Glutamatergic neuron (in vitro differentiated cells): Measurements from ENCODE around the gene CFAP99. TPM values are rescaled to one million over a fixed set of nuclear protein-coding genes. Genes with fewer than 3 reads are reported as not detected.
"Not testable (repeated sequence)": the region's sequence is repeated elsewhere in the genome, so short reads cannot be mapped to it uniquely, and the experiment has no call there.

Experiments
- DNase-seq: peaks from one replicate; pipeline ENCODE4 v3.0.0; 2022
- H3K27ac Mint-ChIP-seq: one replicate; pipeline ENCODE4 v1.8.0; 2020; ENCODE audit warnings: mild to moderate bottlenecking, mixed read lengths, inconsistent platforms; ENCODE audit not compliant: unreplicated experiment
- H3K27me3 Mint-ChIP-seq: one replicate; pipeline ENCODE4 v1.8.0; 2020; ENCODE audit warnings: mild to moderate bottlenecking, moderate library complexity, mixed read lengths, inconsistent platforms; ENCODE audit not compliant: unreplicated experiment
- H3K36me3 Mint-ChIP-seq: one replicate; pipeline ENCODE4 v1.8.0; 2020; ENCODE audit warnings: mild to moderate bottlenecking, mixed read lengths, inconsistent platforms; ENCODE audit not compliant: unreplicated experiment
- H3K4me1 Mint-ChIP-seq: one replicate; pipeline ENCODE4 v1.8.0; 2020; ENCODE audit warnings: mild to moderate bottlenecking, low read depth, mixed read lengths, inconsistent platforms; ENCODE audit not compliant: unreplicated experiment
- H3K4me3 Mint-ChIP-seq: one replicate; pipeline ENCODE4 v1.8.0; 2020; ENCODE audit warnings: mild to moderate bottlenecking, mixed read lengths, inconsistent platforms; ENCODE audit not compliant: unreplicated experiment
- H3K9me3 Mint-ChIP-seq: one replicate; pipeline ENCODE4 v1.8.0; 2020; ENCODE audit warnings: mild to moderate bottlenecking, moderate library complexity, mixed read lengths, inconsistent platforms; ENCODE audit not compliant: unreplicated experiment
- CTCF ChIP-seq: fragments of 200-600 bp; sonication (generic); IDR thresholded peaks from one replicate; pipeline ENCODE4 v1.5.0; 2021; ENCODE audit not compliant: partially characterized antibody, unreplicated experiment
- total RNA-seq: library from RNA; stranded (reverse); fragmentation: NEBNext Ultra II Directional; extraction: Animal tissue kit (Norgen Biotek cat#: 25700); gene quantifications from one replicate; pipeline ENCODE4 v1.2.1, GENCODE V29; 2021; ENCODE audit not compliant: unreplicated experiment

CFAP99 gene
- total RNA-seq, 1 donor from 2014 or later = not detected

- H3K4me3 Mint-ChIP-seq = no peak overlapping the region
- peaks cover 15% of the 10 kb centered on the region for H3K27me3 Mint-ChIP-seq
- no peak overlapping the region for H3K27ac Mint-ChIP-seq
- no peaks in the 10 kb centered on the region for H3K4me1 Mint-ChIP-seq
- H3K36me3 Mint-ChIP-seq = peaks cover 25% of the 10 kb centered on the region
- TF ChIP-seq CTCF = no peak
- peaks cover 20% of the 10 kb centered on the region for H3K9me3 Mint-ChIP-seq
- no peak for DNase-seq
These were observed 45.2 kb upstream of the CFAP99 start for GRCh38 chr4:2373532-2373931.

DNA sequence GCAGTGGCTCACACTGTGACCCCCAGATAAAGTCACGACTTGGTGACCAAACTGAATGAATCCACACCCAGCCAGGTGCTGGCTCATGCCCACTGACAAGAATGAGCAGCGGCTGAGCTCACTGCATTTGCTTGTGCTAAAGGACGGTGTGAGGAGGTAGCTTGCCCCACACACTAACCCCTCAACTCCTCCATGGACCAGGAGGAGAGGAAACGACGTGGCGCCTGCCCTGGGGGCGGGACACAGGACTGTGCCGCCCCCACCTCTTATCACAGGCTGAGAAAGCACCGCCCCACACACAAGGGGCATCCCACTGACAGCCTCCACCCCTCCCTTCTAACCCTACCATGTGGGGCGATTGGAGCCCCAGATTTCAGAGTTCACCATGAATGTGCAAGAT, 43.3 kb upstream of the CFAP99 start:
- Mint-ChIP-seq H3K36me3 (peaks cover 15% of the 10 kb centered on the region), H3K27me3 (peaks cover 9% of the 10 kb centered on the region), H3K4me3 (no peak overlapping the region), H3K4me1 (no peaks in the 10 kb centered on the region), H3K27ac (no peak overlapping the region), H3K9me3 (peaks cover 18% of the 10 kb centered on the region)
- DNase-seq = no peak
- no peak for TF ChIP-seq CTCF

- Mint-ChIP-seq H3K9me3 (peaks cover 12% of the 10 kb centered on the region), H3K27me3 (peaks cover 7% of the 10 kb centered on the region)
These were observed 41.5 kb upstream of the CFAP99 start for GRCh38 chr4:2377241-2377640.

DNA sequence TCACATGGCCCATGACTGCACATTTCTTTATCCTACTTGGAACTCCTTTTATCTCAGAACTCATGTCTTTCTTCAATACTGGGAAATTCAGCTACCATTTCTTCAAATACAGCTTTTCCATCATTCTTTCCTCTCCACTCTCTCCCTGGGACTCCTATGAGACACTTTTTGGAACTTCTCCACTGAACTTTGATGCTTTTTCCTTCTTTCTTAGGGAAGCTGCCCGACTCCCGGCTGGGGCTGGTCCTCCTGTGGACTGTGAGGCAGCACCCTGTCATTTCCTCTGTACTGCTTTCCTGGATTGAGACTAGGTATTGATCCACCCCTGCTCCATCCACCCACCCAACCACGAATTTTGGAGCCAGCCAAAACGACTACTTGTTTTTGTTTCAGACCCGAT, 40.4 kb upstream of the CFAP99 start:
- H3K9me3 Mint-ChIP-seq = peaks cover 12% of the 10 kb centered on the region
- no peak overlapping the region for H3K4me3 Mint-ChIP-seq
- peaks cover 25% of the 10 kb centered on the region for H3K36me3 Mint-ChIP-seq
- no peak for DNase-seq
- peaks cover 7% of the 10 kb centered on the region for H3K27me3 Mint-ChIP-seq
- no peak for TF ChIP-seq CTCF
- H3K27ac Mint-ChIP-seq = no peak overlapping the region
- peaks cover 4% of the 10 kb centered on the region for H3K4me1 Mint-ChIP-seq

More at GRCh38 chr4:2377241-2377640, 41.5 kb upstream of the CFAP99 start:
- DNase-seq = no peak
- TF ChIP-seq CTCF = no peak
- H3K36me3 Mint-ChIP-seq = peaks cover 20% of the 10 kb centered on the region
- no peaks in the 10 kb centered on the region for H3K4me1 Mint-ChIP-seq
- H3K27ac Mint-ChIP-seq = no peak overlapping the region
- no peak overlapping the region for H3K4me3 Mint-ChIP-seq

GRCh38 chr4:2378898-2379297, 39.9 kb upstream of the CFAP99 start:
- no peak for DNase-seq
- Mint-ChIP-seq H3K36me3 (peaks cover 20% of the 10 kb centered on the region), H3K27ac (no peak overlapping the region), H3K9me3 (peaks cover 8% of the 10 kb centered on the region), H3K4me1 (peaks cover 5% of the 10 kb centered on the region), H3K4me3 (no peak overlapping the region), H3K27me3 (peaks cover 5% of the 10 kb centered on the region)
- TF ChIP-seq CTCF = no peak

GRCh38 chr4:2380589-2380988, 38.2 kb upstream of the CFAP99 start:
- H3K36me3 Mint-ChIP-seq = peaks cover 10% of the 10 kb centered on the region
- H3K9me3 Mint-ChIP-seq, H3K4me3 Mint-ChIP-seq, H3K27me3 Mint-ChIP-seq, H3K4me1 Mint-ChIP-seq, DNase-seq, H3K27ac Mint-ChIP-seq: not testable (repeated sequence)

DNA sequence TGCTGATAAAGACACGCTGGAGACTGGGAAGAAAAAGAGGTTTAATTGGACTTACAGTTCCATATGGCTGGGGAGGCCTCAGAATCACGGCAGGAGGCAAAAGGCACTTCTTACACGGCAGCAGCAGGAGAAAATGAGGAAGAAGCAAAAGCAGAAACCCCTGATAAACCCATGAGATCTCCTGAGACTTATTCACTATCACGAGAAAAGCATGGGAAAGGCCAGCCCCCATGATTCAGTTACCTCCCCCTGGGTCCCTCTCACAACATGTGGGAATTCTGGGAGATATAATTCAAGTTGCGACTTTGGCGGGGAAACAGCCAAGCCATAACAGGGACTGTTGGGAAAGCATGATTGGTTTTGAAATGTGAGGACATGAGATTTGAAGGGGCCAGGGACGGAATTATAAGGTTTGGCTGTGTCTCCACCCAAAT, 36.0 kb upstream of the CFAP99 start:
- not testable (repeated sequence) for H3K27ac Mint-ChIP-seq, H3K4me3 Mint-ChIP-seq, DNase-seq, H3K9me3 Mint-ChIP-seq, H3K27me3 Mint-ChIP-seq
- H3K4me1 Mint-ChIP-seq = peaks cover 13% of the 10 kb centered on the region
- peaks cover 10% of the 10 kb centered on the region for H3K36me3 Mint-ChIP-seq

DNA sequence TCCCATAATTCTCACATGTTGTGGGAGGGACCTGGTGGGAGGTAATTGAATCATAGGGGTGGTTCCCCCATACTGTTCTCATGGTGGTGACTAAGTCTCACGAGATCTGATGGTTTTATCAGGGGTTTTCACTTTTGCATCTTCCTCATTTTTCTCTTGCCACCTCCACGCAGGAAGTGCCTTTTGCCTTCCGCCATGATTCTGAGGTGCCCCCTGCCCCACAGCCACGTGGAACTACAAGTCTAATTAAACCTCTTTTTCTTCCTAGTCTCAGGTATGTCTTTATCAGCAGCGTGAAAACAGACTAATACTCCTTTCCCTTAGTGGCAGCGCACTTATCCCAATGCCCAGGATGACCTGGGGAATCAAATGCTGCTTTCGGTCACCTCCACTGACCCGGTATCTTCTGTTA, 35.5 kb upstream of the CFAP99 start:
- H3K27ac Mint-ChIP-seq, DNase-seq, H3K4me3 Mint-ChIP-seq, H3K9me3 Mint-ChIP-seq, H3K27me3 Mint-ChIP-seq: not testable (repeated sequence)
- Mint-ChIP-seq H3K36me3 (peaks cover 14% of the 10 kb centered on the region), H3K4me1 (peaks cover 13% of the 10 kb centered on the region)
